ENCODE data around the gene FAR2. TPM values are rescaled to one million over a fixed set of nuclear protein-coding genes. Genes with fewer than 3 reads are reported as not detected.

The FAR2 gene
- total and polyA plus RNA-seq, 2 donors (not counting 3 experiments of a cell fraction or from before 2014, with no cell fraction given), result 32.3 to 61.7 TPM

GRCh38 chr12:29333178-29333577 is 184.1 kb downstream of the FAR2 start:
- ChIA-PET CTCF (no interaction called here), POLR2A (no interaction called here)
- DNase-seq (ENCODE audit: low read depth, low spot score) (no peak), FAIRE-seq (no peak)
- no peaks in the 10 kb centered on the region for H3K79me2 ChIP-seq (ENCODE audit: control insufficient read depth, insufficient read depth, low read length)
- H3K27ac ChIP-seq (ENCODE audit: insufficient read depth, low read depth, low read length), result no peak overlapping the region
- H4K20me1 ChIP-seq (replicated peaks; ENCODE audit: control insufficient read depth, extremely low read depth, insufficient read depth, low read length), result no peaks in the 10 kb centered on the region
- TF ChIP-seq CTCF (IDR thresholded peaks at IDR 0.05; ENCODE audit: extremely low read depth in 1 of 2, insufficient read depth in 1 of 2, low read depth in 1 of 2, low read length in 2 of 2) (no peak), MAX (IDR thresholded peaks at IDR 0.05; ENCODE audit: insufficient read depth, insufficient read length) (no peak), POLR2A (IDR thresholded peaks at IDR 0.05; ENCODE audit: low read depth, low read length) (no peak), MYC (IDR thresholded peaks at IDR 0.05; ENCODE audit: low read depth, low read length) (no peak), FOS (IDR thresholded peaks at IDR 0.05; ENCODE audit: borderline replicate concordance, insufficient read depth, low read length) (no peak), JUN (IDR thresholded peaks at IDR 0.05; ENCODE audit: borderline replicate concordance, insufficient read depth, insufficient read length, low read depth) (no peak), EZH2 (IDR thresholded peaks at IDR 0.05; ENCODE audit: borderline replicate concordance, low read depth, low read length, severe bottlenecking) (no peak), GATA2 (IDR thresholded peaks at IDR 0.05; ENCODE audit: insufficient read depth, insufficient read length, low read depth, low read length) (no peak), POLR2AphosphoS5 (IDR thresholded peaks at IDR 0.05; ENCODE audit: insufficient read depth, low read depth, low read length) (no peak)
- no TSS peak for BruUV-seq (replicated peaks)
- dilution Hi-C loops (cut with MboI; ENCODE audit: extremely low pct_ligation_motif_present, low sequenced_read_pairs), result no loop called here
- no peaks in the 10 kb centered on the region for H3K9me3 ChIP-seq (replicated peaks; ENCODE audit: control insufficient read depth, insufficient read depth, low read length)
- H3K4me2 ChIP-seq (ENCODE audit: insufficient read depth, low read length), result no peak overlapping the region
- H3K27me3 ChIP-seq (ENCODE audit: control insufficient read depth in 2 of 2, insufficient read depth in 2 of 2, low read length in 2 of 2), result no peaks in the 10 kb centered on the region
- intact Hi-C loops (cut with micrococcal nuclease), result no loop called here
- H3K4me1 ChIP-seq (ENCODE audit: control insufficient read depth, extremely low read depth, insufficient read depth, low read length), result no peaks in the 10 kb centered on the region
- no peak overlapping the region for H2AFZ ChIP-seq (ENCODE audit: low read depth, low read length)
- no peaks in the 10 kb centered on the region for H3K9me1 ChIP-seq (replicated peaks; ENCODE audit: control insufficient read depth, extremely low read depth, insufficient read depth, low read length)
- H3K4me3 ChIP-seq (replicated peaks in 1 of 3; ENCODE audit: insufficient read depth in 1 of 3, low read depth in 1 of 3, low read length in 3 of 3), result no peak overlapping the region
- peaks cover 3% of the 10 kb centered on the region in 2 experiments for H3K36me3 ChIP-seq (ENCODE audit: control insufficient read depth in 2 of 2, extremely low read depth in 1 of 2, insufficient read depth in 2 of 2, low read length in 2 of 2)
- H3K9ac ChIP-seq (replicated peaks; ENCODE audit: extremely low read depth, insufficient read depth, low read length), result no peak overlapping the region

Data from endothelial cell of umbilical vein (primary cell).